Keratinocyte (primary cell): ENCODE measurements around the gene GARNL3.

Experiments
- EZH2 ChIP-seq: IDR thresholded peaks from one replicate; pipeline ENCODE4 v1.6.1; 2012; ENCODE audit warnings: inconsistent platforms, mild to moderate bottlenecking, low read length, moderate library complexity
- TF ChIP-seq, protein P1 (sequence below), 3 experiments: IDR thresholded peaks in 1 of 3; conservative IDR thresholded peaks in 1 of 3; optimal IDR thresholded peaks in 1 of 3; 2 replicates in 2 of 3; 3 replicates in 1 of 3; pipeline versions ENCODE3 to v1.5.1; 2011; ENCODE audit warnings: low read length in 3 of 3, mild to moderate bottlenecking in 3 of 3, moderate library complexity in 2 of 3, control low read depth in 1 of 3, inconsistent platforms in 1 of 3; ENCODE audit not compliant: insufficient read depth in 2 of 3; ENCODE audit errors: extremely low read depth in 1 of 3

DNA sequence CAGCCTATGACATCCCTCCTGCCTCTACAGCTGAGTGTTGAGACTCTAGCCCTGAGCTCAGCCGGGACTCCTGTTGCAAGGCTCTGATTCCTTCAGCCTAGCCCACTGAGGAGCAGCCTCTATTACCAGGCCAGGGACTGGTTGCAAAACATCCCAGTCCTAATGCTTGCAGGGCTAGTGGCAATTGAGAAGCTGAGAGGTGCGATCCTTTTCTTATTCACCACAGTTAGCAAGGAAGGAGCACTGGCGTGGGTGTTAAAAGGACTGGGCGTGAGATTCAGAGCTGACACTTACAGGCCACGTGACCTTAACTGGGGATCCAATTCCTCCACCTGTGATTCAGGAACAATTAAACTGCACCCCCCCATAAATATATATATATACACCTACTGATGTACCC lies 58.8 kb downstream of the GARNL3 start:
- TF ChIP-seq, protein P1, sequence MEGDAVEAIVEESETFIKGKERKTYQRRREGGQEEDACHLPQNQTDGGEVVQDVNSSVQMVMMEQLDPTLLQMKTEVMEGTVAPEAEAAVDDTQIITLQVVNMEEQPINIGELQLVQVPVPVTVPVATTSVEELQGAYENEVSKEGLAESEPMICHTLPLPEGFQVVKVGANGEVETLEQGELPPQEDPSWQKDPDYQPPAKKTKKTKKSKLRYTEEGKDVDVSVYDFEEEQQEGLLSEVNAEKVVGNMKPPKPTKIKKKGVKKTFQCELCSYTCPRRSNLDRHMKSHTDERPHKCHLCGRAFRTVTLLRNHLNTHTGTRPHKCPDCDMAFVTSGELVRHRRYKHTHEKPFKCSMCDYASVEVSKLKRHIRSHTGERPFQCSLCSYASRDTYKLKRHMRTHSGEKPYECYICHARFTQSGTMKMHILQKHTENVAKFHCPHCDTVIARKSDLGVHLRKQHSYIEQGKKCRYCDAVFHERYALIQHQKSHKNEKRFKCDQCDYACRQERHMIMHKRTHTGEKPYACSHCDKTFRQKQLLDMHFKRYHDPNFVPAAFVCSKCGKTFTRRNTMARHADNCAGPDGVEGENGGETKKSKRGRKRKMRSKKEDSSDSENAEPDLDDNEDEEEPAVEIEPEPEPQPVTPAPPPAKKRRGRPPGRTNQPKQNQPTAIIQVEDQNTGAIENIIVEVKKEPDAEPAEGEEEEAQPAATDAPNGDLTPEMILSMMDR (optimal IDR thresholded peaks at IDR 0.05 in 1 of 3, IDR thresholded peaks at IDR 0.05 in 1 of 3, conservative IDR thresholded peaks at IDR 0.05 in 1 of 3; ENCODE audit: extremely low read depth in 1 of 3, insufficient read depth in 2 of 3, low read length in 3 of 3), result no peak
- no peak for TF ChIP-seq EZH2
